ENCODE results near the gene HOXA7. TPM values are rescaled to one million over a fixed set of nuclear protein-coding genes. Genes with fewer than 3 reads are reported as not detected.

HOXA7 gene
- total RNA-seq, 2 experiments from 2014 or later: not detected

DNA sequence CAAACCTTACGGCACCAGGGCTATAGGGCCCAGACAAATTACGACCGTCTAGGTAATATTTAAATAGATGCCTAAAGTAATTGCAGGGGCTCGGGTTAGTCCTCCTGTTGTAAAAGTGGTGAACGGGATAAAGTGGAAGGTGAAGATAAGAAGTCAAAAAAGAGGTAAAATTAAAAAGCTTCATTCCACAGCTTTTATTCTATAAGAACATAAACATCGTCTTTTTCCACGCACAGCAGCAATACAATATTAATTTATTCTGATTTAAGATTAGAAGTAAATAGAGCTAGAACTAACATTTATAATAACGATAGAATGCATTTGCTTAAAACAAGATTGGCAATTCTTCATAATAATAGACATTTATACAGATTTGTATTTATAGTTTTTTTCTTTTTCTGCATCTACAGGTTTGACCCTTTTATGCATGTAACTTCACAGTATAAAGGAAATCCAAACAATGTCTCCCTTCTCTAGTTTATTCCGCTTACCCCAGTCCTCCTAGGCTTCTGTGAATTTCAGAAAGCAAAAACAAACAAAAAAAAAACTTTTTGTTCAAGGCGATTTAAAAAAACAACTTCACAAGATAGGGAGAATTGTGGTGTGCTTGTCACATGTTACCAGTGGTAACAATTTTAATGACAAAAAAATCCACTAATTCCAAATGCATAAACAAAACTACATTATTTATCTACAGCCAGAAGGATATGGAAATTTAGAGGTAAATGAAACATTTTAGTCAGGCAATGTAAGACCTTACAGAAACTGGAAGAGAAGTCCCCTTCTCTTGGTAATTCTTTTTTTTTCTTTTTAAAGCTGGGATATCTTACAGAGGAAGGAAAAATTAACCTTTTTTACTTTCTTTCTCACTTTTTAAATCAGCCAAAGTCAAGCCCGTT is 14.2 kb upstream of the HOXA7 start:
- H3K4me3 Mint-ChIP-seq: no peak overlapping the region
- intact Hi-C loops (cut with micrococcal nuclease): loop anchor here (5.0 kb wide), 1 partner anchor 72 kb away; the partner anchor contains the start of gene EVX1
- peaks cover 34% of the 10 kb centered on the region for H3K4me1 Mint-ChIP-seq (ENCODE audit: low read depth)
- H3K27ac Mint-ChIP-seq: no peak overlapping the region
- ATAC-seq (no peak), DNase-seq (no peak)
- TF ChIP-seq, protein P1, sequence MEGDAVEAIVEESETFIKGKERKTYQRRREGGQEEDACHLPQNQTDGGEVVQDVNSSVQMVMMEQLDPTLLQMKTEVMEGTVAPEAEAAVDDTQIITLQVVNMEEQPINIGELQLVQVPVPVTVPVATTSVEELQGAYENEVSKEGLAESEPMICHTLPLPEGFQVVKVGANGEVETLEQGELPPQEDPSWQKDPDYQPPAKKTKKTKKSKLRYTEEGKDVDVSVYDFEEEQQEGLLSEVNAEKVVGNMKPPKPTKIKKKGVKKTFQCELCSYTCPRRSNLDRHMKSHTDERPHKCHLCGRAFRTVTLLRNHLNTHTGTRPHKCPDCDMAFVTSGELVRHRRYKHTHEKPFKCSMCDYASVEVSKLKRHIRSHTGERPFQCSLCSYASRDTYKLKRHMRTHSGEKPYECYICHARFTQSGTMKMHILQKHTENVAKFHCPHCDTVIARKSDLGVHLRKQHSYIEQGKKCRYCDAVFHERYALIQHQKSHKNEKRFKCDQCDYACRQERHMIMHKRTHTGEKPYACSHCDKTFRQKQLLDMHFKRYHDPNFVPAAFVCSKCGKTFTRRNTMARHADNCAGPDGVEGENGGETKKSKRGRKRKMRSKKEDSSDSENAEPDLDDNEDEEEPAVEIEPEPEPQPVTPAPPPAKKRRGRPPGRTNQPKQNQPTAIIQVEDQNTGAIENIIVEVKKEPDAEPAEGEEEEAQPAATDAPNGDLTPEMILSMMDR (IDR thresholded peaks at IDR 0.05): no peak
- ChIA-PET CTCF (interaction anchor here (0.9 to 10.4 kb wide), 8 partner anchors 8 to 801 kb away, joined by 3 to 61 read pairs (median 5); no protein-coding TSS in a partner anchor), POLR2A (no interaction called here)
- H3K9me3 Mint-ChIP-seq: no peaks in the 10 kb centered on the region
- no peaks in the 10 kb centered on the region for H3K36me3 Mint-ChIP-seq (ENCODE audit: low read depth)
- H3K27me3 Mint-ChIP-seq: peaks cover 73% of the 10 kb centered on the region

DNA sequence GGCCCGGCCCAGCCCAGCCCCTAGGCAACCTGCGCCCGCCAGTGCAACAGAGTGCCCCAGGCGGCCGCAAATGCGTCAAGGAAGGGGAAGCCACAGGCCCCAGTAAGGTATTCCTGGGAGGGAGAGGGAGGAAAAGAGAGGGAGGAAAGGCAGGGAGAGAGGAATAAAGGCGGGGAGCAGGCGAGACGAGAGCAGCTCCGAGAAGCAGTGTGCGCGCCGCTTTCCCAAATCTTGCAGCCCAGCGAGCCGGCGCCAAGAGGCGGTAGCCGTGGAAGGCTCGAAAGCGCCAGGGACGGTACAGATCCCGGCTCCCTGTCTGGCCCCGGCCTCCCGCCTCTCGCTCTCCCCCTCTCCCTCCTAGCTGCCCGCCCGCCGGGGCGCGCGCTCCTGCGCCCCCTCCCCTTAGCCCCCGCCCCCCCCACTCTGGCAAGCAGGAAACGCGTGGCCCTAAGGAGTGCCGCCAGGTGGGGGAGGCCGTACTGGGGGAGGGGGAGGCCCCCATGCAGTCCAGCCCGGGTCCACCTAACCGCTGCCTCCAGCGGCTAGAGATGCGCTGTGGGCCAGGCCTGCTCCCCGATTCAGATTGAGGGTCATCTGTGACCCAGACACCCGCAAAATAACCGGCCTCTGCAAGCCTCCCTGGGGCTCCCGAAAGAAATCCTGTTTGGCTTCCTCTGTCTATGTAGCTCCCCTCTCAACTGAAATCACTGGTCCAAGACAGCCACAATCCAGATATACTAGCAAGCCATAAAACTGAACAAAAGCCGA is 13.4 kb upstream of the HOXA7 start:
- TF ChIP-seq, protein P1 (IDR thresholded peaks at IDR 0.05): no peak
- Mint-ChIP-seq H3K27me3 (peaks cover 72% of the 10 kb centered on the region), H3K36me3 (ENCODE audit: low read depth) (no peaks in the 10 kb centered on the region), H3K4me1 (ENCODE audit: low read depth) (peaks cover 37% of the 10 kb centered on the region), H3K27ac (no peak overlapping the region), H3K9me3 (no peaks in the 10 kb centered on the region), H3K4me3 (no peak overlapping the region)
- intact Hi-C loops (cut with micrococcal nuclease): loop anchor here (5.0 kb wide), 2 partner anchors 32 to 72 kb away; partner anchors contain the start of genes EVX1 and HOXA13
- ATAC-seq (no peak), DNase-seq (no peak)
- POLR2A ChIA-PET: no interaction called here
- CTCF ChIA-PET: interaction anchor here (1.1 to 10.4 kb wide), 7 partner anchors 7 to 800 kb away, joined by 3 to 61 read pairs (median 5); no protein-coding TSS in a partner anchor

DNA sequence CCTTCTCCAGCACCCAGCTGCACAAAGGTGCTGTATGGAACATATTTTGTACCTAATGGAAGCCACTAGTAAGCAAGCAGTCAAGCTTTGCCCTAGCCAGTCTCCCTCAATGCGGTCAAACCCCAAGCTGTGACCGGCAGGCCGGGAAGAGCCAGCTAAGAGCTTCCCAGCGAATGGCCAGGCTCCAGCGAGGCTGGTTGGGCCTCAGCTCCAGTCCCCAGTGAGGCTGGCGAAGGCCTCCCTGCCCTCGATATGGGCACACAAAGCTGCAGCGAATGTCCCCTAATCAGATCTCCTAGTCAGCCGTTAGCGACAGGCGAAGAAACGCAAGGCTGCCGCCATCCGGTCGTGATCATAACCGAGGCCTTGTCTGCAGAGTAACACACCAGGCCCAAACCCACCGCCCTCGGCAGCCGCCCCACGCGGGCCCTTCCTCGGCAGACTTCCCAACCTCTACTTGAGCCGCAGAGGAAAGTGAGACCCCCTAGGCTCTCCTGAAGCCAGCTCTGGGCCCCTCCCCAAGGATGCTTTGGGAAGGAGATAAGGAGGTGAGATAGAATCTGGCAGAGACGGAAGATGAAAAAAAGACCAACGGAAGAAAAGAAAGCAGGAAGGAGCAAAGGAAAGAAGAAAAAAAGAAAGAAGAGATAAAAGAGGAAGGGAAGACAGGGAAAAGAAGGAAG is 11.9 kb upstream of the HOXA7 start:
- peaks cover 79% of the 10 kb centered on the region for H3K27me3 Mint-ChIP-seq
- ChIA-PET CTCF (interaction anchor here (1.1 to 2.2 kb wide), 7 partner anchors 11 to 42 kb away, joined by 3 to 13 read pairs (median 5); no protein-coding TSS in a partner anchor), POLR2A (no interaction called here)
- intact Hi-C loops (cut with micrococcal nuclease): loop anchor here (5.0 kb wide), 1 partner anchor 34 kb away; the partner anchor contains the start of gene HOXA13
- TF ChIP-seq, protein P1 (IDR thresholded peaks at IDR 0.05): no peak
- DNase-seq (peak; percentile 62), ATAC-seq (no peak)
- no peaks in the 10 kb centered on the region for H3K36me3 Mint-ChIP-seq (ENCODE audit: low read depth)
- no peak overlapping the region for H3K4me3 Mint-ChIP-seq
- no peak overlapping the region for H3K27ac Mint-ChIP-seq
- no peaks in the 10 kb centered on the region for H3K9me3 Mint-ChIP-seq
- H3K4me1 Mint-ChIP-seq (ENCODE audit: low read depth): peaks cover 38% of the 10 kb centered on the region

DNA sequence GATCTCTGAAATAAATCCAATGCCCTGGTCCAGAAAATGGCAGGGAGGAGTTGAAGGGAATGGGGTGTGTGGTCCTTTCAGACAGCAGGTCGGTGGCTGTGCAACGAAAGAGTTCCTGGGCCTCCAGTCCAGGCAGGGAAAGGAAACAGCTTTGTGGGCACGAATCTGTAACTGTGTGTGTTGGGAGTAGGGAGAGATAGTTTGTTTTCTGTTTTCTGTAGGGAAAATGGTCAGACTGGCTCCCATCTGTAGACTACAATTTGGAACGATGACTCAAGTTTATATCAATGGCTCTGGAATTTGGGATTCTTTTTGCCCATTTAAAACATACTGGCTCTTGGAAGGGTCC is 11.4 kb upstream of the HOXA7 start:
- intact Hi-C loops (cut with micrococcal nuclease): loop anchor here (5.0 kb wide), 1 partner anchor 34 kb away; the partner anchor contains the start of gene HOXA13
- no peak for DNase-seq
- H3K4me1 Mint-ChIP-seq (ENCODE audit: low read depth): peaks cover 38% of the 10 kb centered on the region
- ChIA-PET CTCF (interaction anchor here (1.1 to 1.7 kb wide), 5 partner anchors 12 to 28 kb away, joined by 3 to 7 read pairs (median 5); no protein-coding TSS in a partner anchor), POLR2A (no interaction called here)
- H3K36me3 Mint-ChIP-seq (ENCODE audit: low read depth): no peaks in the 10 kb centered on the region
- H3K27ac Mint-ChIP-seq: no peak overlapping the region
- TF ChIP-seq, protein P1 (IDR thresholded peaks at IDR 0.05): no peak
- H3K4me3 Mint-ChIP-seq: no peak overlapping the region
- peaks cover 83% of the 10 kb centered on the region for H3K27me3 Mint-ChIP-seq
- H3K9me3 Mint-ChIP-seq: no peaks in the 10 kb centered on the region
- ATAC-seq: no peak

All from activated CD8-positive, alpha-beta T cell treated with anti-CD3 and anti-CD28 coated beads for 36 hours (primary cell).